ENCODE measurements around the gene IGFL3. TPM values are rescaled to one million over a fixed set of nuclear protein-coding genes. Genes with fewer than 3 reads are reported as not detected.

Gene IGFL3
- total and polyA plus RNA-seq, 9 of the 15 experiments (the other 6 are each of a cell fraction or from before 2014, with no cell fraction given) = not detected

DNA sequence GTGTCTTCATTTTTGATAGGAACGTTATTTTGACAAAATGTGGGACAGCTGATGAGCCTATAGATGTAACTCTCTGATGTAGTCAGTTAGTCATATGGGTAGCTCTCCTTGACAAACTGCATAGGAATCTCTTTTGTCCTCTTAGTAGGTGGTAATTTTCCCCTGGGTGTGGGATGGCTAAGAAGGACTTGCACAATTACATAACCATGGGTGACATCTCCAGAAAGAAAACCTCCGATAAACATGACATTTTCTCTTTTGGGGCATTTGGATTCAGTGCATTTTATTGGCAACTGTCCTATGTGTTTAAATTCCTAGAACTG, 41.8 kb downstream of the IGFL3 start:
- DNase-seq (ENCODE audit: extremely low read depth in 1 of 4, low spot score in 3 of 4) = no peak
- CTCF ChIA-PET (ENCODE audit: low intra/inter-chr PET ratio) = interaction anchor here (0.6 to 8.3 kb wide), 5 partner anchors 35 to 182 kb away, joined by 3 to 115 read pairs (median 4); no protein-coding TSS in a partner anchor
- FAIRE-seq = no peak
- Histone ChIP-seq H3K27ac (ENCODE audit: extremely low read depth, low read depth, low read length) (no peak overlapping the region), H3K9me1 (ENCODE audit: control insufficient read depth, insufficient read depth, low read length) (no peaks in the 10 kb centered on the region), H3K36me3 (ENCODE audit: control insufficient read depth, insufficient read depth, low read length) (no peaks in the 10 kb centered on the region), H3K4me2 (ENCODE audit: insufficient read depth, low read length) (no peak overlapping the region), H3K79me2 (ENCODE audit: control insufficient read depth, insufficient read depth, low read length) (no peaks in the 10 kb centered on the region), H4K20me1 (replicated peaks; ENCODE audit: control insufficient read depth, insufficient read depth, low read length) (no peaks in the 10 kb centered on the region), H2AFZ (ENCODE audit: low read depth, low read length) (no peak overlapping the region), H3K4me1 (replicated peaks in 1 of 2; ENCODE audit: control insufficient read depth in 2 of 2, insufficient read depth in 2 of 2, low read length in 2 of 2) (no peaks in the 10 kb centered on the region), H3K4me3 (no peak overlapping the region), H3K9ac (ENCODE audit: insufficient read depth in 1 of 2, low read depth in 2 of 2, low read length in 2 of 2) (no peak overlapping the region), H3K9me3 (replicated peaks; ENCODE audit: control insufficient read depth, insufficient read depth, low read depth, low read length) (no peaks in the 10 kb centered on the region; the same call in 1 of the 2 replicates), H3K27me3 (ENCODE audit: control insufficient read depth in 2 of 2, insufficient read depth in 2 of 2, low read length in 2 of 2) (no peaks in the 10 kb centered on the region)
- in situ Hi-C loops (cut with MboI) = loop anchor here (5.0 kb wide), 1 partner anchor 180 kb away; no protein-coding TSS in a partner anchor
- intact Hi-C loops (cut with micrococcal nuclease) = loop anchor here (2.0 kb wide), 1 partner anchor 106 kb away; no protein-coding TSS in a partner anchor
- POLR2A ChIA-PET = no interaction called here
- no peak for TF ChIP-seq CTCF (IDR thresholded peaks at IDR 0.05 in 2 of 3, conservative IDR thresholded peaks at IDR 0.05 in 1 of 3; ENCODE audit: insufficient read depth in 2 of 3, low read depth in 1 of 3, low read length in 3 of 3)
- TF ChIP-seq, protein P1, sequence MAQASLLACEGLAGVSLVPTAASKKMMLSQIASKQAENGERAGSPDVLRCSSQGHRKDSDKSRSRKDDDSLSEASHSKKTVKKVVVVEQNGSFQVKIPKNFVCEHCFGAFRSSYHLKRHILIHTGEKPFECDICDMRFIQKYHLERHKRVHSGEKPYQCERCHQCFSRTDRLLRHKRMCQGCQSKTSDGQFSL (CRISPR knock-in tag; IDR thresholded peaks at IDR 0.05) = no peak
- TF ChIP-seq, protein P1 (tag; IDR thresholded peaks at IDR 0.05) = no peak
- WGBS (ENCODE audit: insufficient coverage, low coverage, missing lambda C conversion rate) = 0% methylated on average over 2 of the region's 2 CpGs
- no TSS peak for BruUV-seq (replicated peaks)
- ATAC-seq = no peak

Measured in K562 (cell line).